Neuronal stem cell (in vitro differentiated cells): Measurements from ENCODE around the gene OCIAD1.

Source experiments
- DNase-seq: peaks from one replicate; pipeline ENCODE4 v3.0.0-alpha.2; 2013; ENCODE audit warnings: low spot score
- H2AFZ ChIP-seq: one replicate; pipeline ENCODE4 v1.6.1; 2013; ENCODE audit warnings: mild to moderate bottlenecking, low read length, inconsistent platforms
- H2AK5ac ChIP-seq: 2 replicates; pipeline ENCODE4 v1.6.1; 2013; ENCODE audit warnings: low read depth, mild to moderate bottlenecking, inconsistent platforms, low read length, moderate library complexity, mixed read lengths
- H2BK120ac ChIP-seq: 2 replicates; pipeline ENCODE4 v1.6.1; 2013; ENCODE audit warnings: low read depth, mild to moderate bottlenecking, inconsistent platforms, low read length, moderate library complexity, mixed read lengths
- H2BK12ac ChIP-seq: one replicate; pipeline ENCODE4 v1.6.1; 2013; ENCODE audit warnings: low read length, inconsistent platforms
- H2BK15ac ChIP-seq: 2 replicates; pipeline ENCODE4 v1.6.1; 2013; ENCODE audit warnings: mild to moderate bottlenecking, low read length, inconsistent platforms, mixed read lengths
- H2BK5ac ChIP-seq: one replicate; pipeline ENCODE4 v1.6.1; 2013; ENCODE audit warnings: inconsistent platforms, mild to moderate bottlenecking, low read length, moderate library complexity
- H3K14ac ChIP-seq: one replicate; pipeline ENCODE4 v1.6.1; 2013; ENCODE audit warnings: low read length, inconsistent platforms
- H3K18ac ChIP-seq: 2 replicates; pipeline ENCODE4 v1.6.1; 2013; ENCODE audit warnings: low read length, inconsistent platforms
- H3K23ac ChIP-seq: 2 replicates; pipeline ENCODE4 v1.6.1; 2013; ENCODE audit warnings: low read depth, mild to moderate bottlenecking, mixed read lengths, low read length, inconsistent platforms; ENCODE audit not compliant: poor library complexity
- H3K27ac ChIP-seq: replicated peaks from 3 replicates; pipeline ENCODE4 v1.5.1; 2013; ENCODE audit warnings: low read length, inconsistent platforms
- H3K27me3 ChIP-seq, 3 experiments: 2 replicates each; pipeline ENCODE4 v1.6.1; 2013; ENCODE audit warnings: low read length in 3 of 3, mild to moderate bottlenecking in 2 of 3, inconsistent platforms in 1 of 3, low read depth in 1 of 3, mixed read lengths in 1 of 3, moderate library complexity in 1 of 3; ENCODE audit not compliant: control insufficient read depth in 3 of 3, insufficient read depth in 3 of 3
- H3K36me3 ChIP-seq, 2 donors: replicated peaks in 1 of 2; 2 replicates each; pipeline ENCODE4 v1.6.1; 2013; ENCODE audit warnings: low read length in 2 of 2; ENCODE audit not compliant: control insufficient read depth in 2 of 2, insufficient read depth in 2 of 2
- H3K4ac ChIP-seq: 2 replicates; pipeline ENCODE4 v1.6.1; 2013; ENCODE audit warnings: inconsistent platforms, mild to moderate bottlenecking, low read length, moderate library complexity
- H3K4me1 ChIP-seq, 2 donors: 1 replicate in 1 of 2; 2 replicates in 1 of 2; pipeline ENCODE4 v1.6.1; 2013; ENCODE audit warnings: low read length in 2 of 2, low read depth in 1 of 2; ENCODE audit not compliant: control insufficient read depth in 2 of 2, insufficient read depth in 1 of 2
- H3K4me2 ChIP-seq: one replicate; pipeline ENCODE4 v1.6.1; 2013; ENCODE audit warnings: mild to moderate bottlenecking, low read length, inconsistent platforms; ENCODE audit not compliant: insufficient read depth, poor library complexity, severe bottlenecking
- H3K4me3 ChIP-seq, 2 donors: 2 replicates each; pipeline ENCODE4 v1.5.1; 2013; ENCODE audit warnings: low read length in 2 of 2, mild to moderate bottlenecking in 2 of 2, inconsistent platforms in 1 of 2, moderate library complexity in 1 of 2
- H3K79me1 ChIP-seq: one replicate; pipeline ENCODE4 v1.6.1; 2013; ENCODE audit warnings: low read depth, mild to moderate bottlenecking, inconsistent platforms, low read length, moderate library complexity
- H3K9ac ChIP-seq: one replicate; pipeline ENCODE4 v1.6.1; 2013; ENCODE audit warnings: mild to moderate bottlenecking, low read depth, low read length, inconsistent platforms; ENCODE audit not compliant: poor library complexity
- H3K9me3 ChIP-seq, 2 donors: replicated peaks in 1 of 2; 2 replicates each; pipeline versions ENCODE3 to v1.6.1; 2013; ENCODE audit warnings: low read length in 2 of 2, mild to moderate bottlenecking in 2 of 2, inconsistent platforms in 1 of 2, low read depth in 1 of 2, mixed read lengths in 1 of 2, moderate library complexity in 1 of 2; ENCODE audit not compliant: control insufficient read depth in 2 of 2, insufficient read depth in 1 of 2
- H4K8ac ChIP-seq: one replicate; pipeline ENCODE4 v1.6.1; 2013; ENCODE audit warnings: low read depth, mild to moderate bottlenecking, inconsistent platforms, low read length, moderate library complexity
- H4K91ac ChIP-seq: one replicate; pipeline ENCODE4 v1.6.1; 2013; ENCODE audit warnings: low read length, low read depth, mild to moderate bottlenecking, inconsistent platforms; ENCODE audit not compliant: poor library complexity
- WGBS, 2 donors: extraction: QIAGEN DNeasy Blood & Tissue Kit; methylation state at CpG; one replicate each; pipeline ENCODE4 v1.1.7; 2013; ENCODE audit warnings: missing lambda C conversion rate in 2 of 2, mixed read lengths in 1 of 2; ENCODE audit not compliant: insufficient read length in 2 of 2, insufficient replicate concordance in 1 of 2; ENCODE audit errors: extremely low coverage in 2 of 2; 5-methylcytosine and 5-hydroxymethylcytosine counted together

Gene OCIAD1

DNA sequence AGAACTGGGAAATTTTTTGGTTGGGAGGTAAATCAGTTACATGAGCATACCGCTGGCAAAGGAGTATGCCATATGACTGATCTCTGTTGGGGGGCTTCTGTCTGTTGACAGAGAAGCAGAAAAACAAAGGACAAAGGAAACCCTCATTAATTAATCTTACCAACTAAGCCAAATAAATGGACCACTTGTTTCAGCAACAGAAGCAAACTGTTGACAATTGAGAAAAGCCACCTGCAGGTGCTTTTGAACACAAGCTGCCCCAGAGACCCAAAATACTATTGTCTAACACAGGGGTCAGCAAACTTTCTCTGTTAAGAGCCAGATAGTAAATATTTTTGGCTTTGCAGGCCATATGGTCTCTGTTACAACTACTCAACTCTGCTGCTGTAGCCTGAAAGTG lies 43.8 kb upstream of the OCIAD1 start:
- H2BK5ac ChIP-seq, result no peak overlapping the region
- H3K9me3 ChIP-seq, result no peaks in the 10 kb centered on the region
- H3K27me3 ChIP-seq, result no peaks in the 10 kb centered on the region
- no peak overlapping the region for H3K9ac ChIP-seq
- no peak for DNase-seq
- no peak overlapping the region for H2BK12ac ChIP-seq
- WGBS, 2 donors, result no CpG with 5 or more reads among the region's 1 CpG
- H3K36me3 ChIP-seq, result no peaks in the 10 kb centered on the region
- no peak overlapping the region for H3K4me2 ChIP-seq
- no peak overlapping the region for H3K18ac ChIP-seq
- H2BK15ac ChIP-seq, result no peak overlapping the region
- H3K14ac ChIP-seq, result no peak overlapping the region
- H2AFZ ChIP-seq, result no peak overlapping the region
- H3K4ac ChIP-seq, result no peak overlapping the region
- H3K27ac ChIP-seq, result no peak overlapping the region
- no peak overlapping the region for H3K4me3 ChIP-seq
- H4K8ac ChIP-seq, result no peak overlapping the region
- H3K23ac ChIP-seq, result no peak overlapping the region
- no peak overlapping the region for H2AK5ac ChIP-seq
- no peaks in the 10 kb centered on the region for H3K79me1 ChIP-seq
- H3K4me1 ChIP-seq, result peaks cover 1 to 4% of the 10 kb centered on the region in 2 donors
- H2BK120ac ChIP-seq, result no peak overlapping the region
- no peak overlapping the region for H4K91ac ChIP-seq

DNA sequence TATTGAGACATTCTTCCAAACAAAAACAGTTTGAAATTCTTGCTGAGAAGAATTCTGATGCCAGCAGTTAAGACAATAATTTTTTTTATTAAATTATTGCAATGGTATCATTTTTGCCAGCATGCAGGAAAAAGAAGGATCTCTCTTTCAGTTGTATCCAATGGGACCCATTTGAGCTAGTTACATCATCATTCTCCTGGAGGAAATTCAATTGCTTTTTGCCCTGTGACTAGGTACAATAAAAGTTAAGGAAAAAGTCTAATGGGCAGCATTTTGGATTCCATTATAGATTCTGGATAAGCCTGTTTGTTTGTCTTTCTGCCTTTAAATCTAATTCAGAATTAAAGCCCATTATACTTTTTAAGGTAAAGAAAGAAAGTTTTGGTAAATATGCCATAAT lies 40.3 kb upstream of the OCIAD1 start:
- no peak overlapping the region for H3K18ac ChIP-seq
- H3K23ac ChIP-seq, result no peak overlapping the region
- H3K4me3 ChIP-seq, result no peak overlapping the region
- no peak overlapping the region for H3K4me2 ChIP-seq
- H4K91ac ChIP-seq, result no peak overlapping the region
- H2BK12ac ChIP-seq, result no peak overlapping the region
- H2BK5ac ChIP-seq, result no peak overlapping the region
- H3K79me1 ChIP-seq, result no peaks in the 10 kb centered on the region
- H2AK5ac ChIP-seq, result no peak overlapping the region
- no peak overlapping the region for H2BK120ac ChIP-seq
- no peaks in the 10 kb centered on the region for H3K9me3 ChIP-seq
- no peak for DNase-seq
- H2AFZ ChIP-seq, result no peak overlapping the region
- H3K4ac ChIP-seq, result no peak overlapping the region
- H4K8ac ChIP-seq, result no peak overlapping the region
- H3K36me3 ChIP-seq, result no peaks in the 10 kb centered on the region
- no peak overlapping the region for H3K27ac ChIP-seq
- no peak overlapping the region for H2BK15ac ChIP-seq
- H3K9ac ChIP-seq, result no peak overlapping the region
- H3K4me1 ChIP-seq, result peaks cover 1 to 2% of the 10 kb centered on the region in 2 donors
- no peaks in the 10 kb centered on the region for H3K27me3 ChIP-seq
- no peak overlapping the region for H3K14ac ChIP-seq

DNA sequence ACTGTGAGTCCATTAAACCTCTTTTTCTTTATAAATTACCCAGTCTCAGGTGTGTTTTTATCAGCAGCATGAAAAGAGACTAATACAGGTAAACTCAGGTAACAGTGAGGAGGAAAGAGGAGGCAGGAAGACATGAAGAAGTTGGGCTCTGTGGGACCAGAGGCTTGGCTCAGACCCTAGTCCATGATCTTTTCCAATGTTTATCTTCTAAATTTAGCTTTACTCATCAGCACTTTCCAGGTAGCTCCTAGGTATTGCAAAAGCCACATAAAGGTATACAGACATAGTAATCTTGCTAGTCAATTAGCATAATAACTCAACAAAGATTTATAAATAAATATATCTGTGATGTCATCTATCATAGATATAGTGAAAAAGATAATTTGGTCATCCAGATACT lies 39.6 kb upstream of the OCIAD1 start:
- no peak for DNase-seq
- Histone ChIP-seq H3K18ac (no peak overlapping the region), H4K91ac (no peak overlapping the region), H3K14ac (no peak overlapping the region), H3K9ac (no peak overlapping the region), H3K36me3 (no peaks in the 10 kb centered on the region), H2AFZ (no peak overlapping the region), H3K4me3 (no peak overlapping the region), H3K27me3 (no peaks in the 10 kb centered on the region), H2BK15ac (no peak overlapping the region), H3K79me1 (no peaks in the 10 kb centered on the region), H3K23ac (no peak overlapping the region), H3K9me3 (no peaks in the 10 kb centered on the region), H2BK12ac (no peak overlapping the region), H3K4me1 (peaks cover 1 to 2% of the 10 kb centered on the region in 2 donors), H3K4me2 (no peak overlapping the region), H2AK5ac (no peak overlapping the region), H3K4ac (no peak overlapping the region), H2BK120ac (no peak overlapping the region), H4K8ac (no peak overlapping the region), H3K27ac (no peak overlapping the region), H2BK5ac (no peak overlapping the region)

DNA sequence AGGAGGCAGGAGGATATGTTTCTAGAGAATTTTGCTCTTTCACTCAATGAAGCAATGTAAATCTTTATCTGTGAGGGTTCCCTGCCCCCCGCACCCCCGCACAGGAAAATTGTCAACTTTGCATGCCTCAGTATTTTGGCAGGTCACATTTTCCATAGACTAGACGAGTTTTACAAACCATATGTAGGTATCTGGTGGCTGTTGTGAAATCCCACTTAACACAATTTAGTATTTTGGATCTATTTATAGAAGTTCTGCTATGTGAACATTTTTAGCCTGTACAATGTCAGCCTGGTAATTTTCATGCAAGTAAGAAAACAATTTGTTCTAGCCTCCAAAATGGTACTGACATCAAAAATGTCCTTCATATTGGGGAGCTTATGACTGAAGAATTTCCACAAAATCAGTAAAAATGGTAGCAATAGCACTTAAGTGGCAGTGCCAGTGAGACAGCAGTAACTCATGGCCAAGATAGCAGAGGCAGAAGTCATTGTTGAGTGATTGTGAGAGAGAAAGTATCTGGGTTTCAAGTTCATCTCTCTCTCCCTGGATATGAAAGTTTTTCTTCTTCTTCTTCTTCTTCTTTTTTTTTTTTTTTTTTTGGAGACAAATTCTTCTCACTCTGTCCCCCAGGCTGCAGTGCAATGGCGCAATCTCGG lies 38.4 kb upstream of the OCIAD1 start:
- Histone ChIP-seq H2BK15ac (no peak overlapping the region), H3K18ac (no peak overlapping the region), H2BK120ac (no peak overlapping the region), H3K79me1 (no peaks in the 10 kb centered on the region), H3K4me2 (no peak overlapping the region), H2BK5ac (no peak overlapping the region), H3K27me3 (no peaks in the 10 kb centered on the region), H2BK12ac (no peak overlapping the region), H3K4me1 (peaks cover 0 to 1% of the 10 kb centered on the region in 2 donors), H3K9me3 (no peaks in the 10 kb centered on the region), H2AFZ (no peak overlapping the region), H3K9ac (no peak overlapping the region), H3K36me3 (no peaks in the 10 kb centered on the region), H3K27ac (no peak overlapping the region), H2AK5ac (no peak overlapping the region), H3K23ac (no peak overlapping the region), H3K14ac (no peak overlapping the region), H4K91ac (no peak overlapping the region), H3K4ac (no peak overlapping the region), H4K8ac (no peak overlapping the region), H3K4me3 (no peak overlapping the region)
- DNase-seq, result no peak
- no CpG with 5 or more reads among the region's 5 CpGs for WGBS, 2 donors
